Activated T-cell treated with anti-CD3 and anti-CD28 coated beads, Interleukin-2, amount 50 U/mL, for 48 hours (primary cell): Measurements from ENCODE around the gene RNF25.

Experiments
- DNase-seq, 2 experiments: peaks; one replicate each; pipeline ENCODE4 v3.0.0-alpha.2; 2020

Gene RNF25

DNA sequence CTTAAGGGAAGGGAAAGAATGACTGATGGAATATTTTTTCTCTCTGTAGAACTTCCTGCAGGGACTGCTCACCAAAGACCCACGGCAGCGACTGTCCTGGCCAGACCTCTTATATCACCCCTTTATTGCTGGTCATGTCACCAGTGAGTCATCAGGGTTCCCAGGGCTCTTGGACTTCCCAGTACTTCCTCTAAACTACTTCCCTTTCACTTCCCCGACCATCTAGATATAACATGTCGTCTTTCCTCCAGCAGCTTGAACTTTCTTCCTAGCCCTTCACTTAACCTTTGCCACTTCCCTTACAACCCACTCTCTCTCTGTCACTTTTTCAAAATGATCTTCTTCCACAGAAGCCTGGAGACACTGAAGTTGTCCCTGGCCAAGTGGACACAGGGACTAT is 7.3 kb upstream of the RNF25 start:
- no peak for DNase-seq

DNA sequence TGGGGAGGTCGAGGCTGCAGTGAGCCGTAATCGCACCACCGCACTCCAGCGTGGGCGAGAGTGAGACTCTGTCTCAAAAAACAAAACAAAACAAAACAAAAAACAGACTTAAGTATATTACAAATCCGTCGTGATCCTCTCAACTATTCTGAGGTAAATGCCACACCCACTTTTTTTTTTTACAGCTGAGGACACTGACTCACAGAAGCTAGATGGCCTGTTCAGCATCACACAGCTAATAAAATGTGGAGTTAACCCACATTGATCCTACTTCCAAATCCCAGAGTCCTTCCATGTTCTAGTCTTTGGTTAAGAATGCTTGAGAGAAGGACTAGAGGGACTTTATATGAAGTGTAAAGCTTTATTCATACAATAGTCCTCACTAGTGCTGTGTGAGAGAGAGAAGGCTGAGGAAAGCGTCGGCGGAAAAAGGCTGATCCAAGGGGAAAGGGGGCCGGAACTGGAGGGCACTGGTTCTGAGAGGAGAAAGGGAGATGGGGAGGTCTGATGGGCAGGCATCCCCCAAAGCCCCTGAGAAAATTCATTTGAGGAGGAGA is 627 bp downstream of the RNF25 start:
- no peak for DNase-seq

DNA sequence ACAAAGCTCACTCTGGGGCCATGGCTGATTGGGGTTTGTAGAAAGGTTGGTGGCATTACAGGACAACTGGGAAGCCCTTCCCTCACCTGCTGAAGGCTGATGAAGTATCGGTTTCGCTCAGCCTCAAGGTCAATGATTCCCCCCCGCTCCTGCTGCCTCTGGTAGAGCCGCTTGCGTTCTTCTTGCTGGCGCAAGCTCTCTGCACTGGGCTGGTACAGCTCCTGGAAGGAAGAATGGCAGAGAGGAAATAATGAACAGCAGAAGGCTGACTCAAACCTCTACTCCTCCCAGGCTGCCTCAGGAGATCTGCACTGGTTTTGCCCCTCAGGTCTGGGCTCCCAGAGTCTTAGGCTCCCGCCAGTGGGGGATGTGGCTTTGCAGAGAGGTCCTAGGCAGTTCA is 7.1 kb downstream of the RNF25 start:
- DNase-seq, result no peak

DNA sequence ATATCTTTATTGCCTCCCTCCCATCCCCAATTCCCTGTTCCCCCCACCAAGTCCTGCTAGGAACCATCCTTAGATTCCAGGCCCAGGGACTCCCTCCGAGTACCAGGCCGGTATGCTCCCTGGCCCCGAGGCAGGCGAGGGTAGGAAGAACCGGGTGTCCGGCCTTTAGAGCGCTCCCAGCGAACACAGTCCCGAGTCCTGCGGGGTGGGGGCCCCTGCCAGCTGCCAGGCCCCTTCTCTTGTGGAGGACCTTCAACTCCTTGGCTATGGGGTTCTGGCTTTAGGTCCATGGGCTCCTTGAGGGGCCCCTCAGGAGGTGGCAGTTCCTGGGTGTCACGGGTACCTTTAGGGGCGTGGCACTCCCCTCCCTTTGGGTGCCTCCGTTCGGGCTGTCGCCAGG is 7.9 kb downstream of the RNF25 start:
- no peak for DNase-seq

DNA sequence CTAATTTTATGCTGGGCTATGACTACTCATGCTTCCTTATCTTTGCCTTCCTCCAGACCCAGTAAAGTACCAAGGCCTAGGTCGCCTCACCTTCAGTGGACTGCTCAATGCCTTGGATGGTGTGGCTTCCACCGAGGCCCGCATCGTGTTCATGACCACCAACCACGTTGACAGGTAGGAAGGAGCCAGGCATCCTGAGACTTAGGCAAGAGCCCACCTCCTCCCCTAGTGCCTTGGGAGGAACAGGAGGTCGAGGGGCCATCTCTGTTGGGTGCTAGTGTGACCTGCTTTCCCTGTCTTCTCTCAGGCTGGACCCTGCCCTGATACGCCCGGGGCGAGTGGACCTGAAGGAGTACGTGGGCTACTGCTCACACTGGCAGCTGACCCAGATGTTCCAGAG is 9.0 kb downstream of the RNF25 start:
- no peak for DNase-seq

DNA sequence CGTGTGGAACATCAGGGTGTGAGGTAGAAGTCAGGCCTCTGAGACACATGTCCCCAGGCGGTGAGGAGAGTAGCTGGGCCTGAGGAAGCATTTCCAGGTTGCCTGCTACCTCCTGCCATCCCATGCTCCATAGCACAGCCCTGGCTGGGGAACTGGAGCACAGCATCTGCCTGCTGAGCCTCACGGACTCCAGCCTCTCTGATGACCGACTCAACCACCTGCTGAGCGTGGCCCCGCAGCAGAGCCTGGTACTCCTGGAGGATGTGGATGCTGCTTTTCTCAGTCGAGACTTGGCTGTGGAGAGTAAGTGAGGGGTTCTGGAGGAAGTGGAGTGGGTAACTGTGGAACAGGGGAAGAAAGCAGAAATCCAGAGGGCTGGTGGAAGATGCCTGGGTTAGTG is 9.4 kb downstream of the RNF25 start:
- DNase-seq, result no peak

DNA sequence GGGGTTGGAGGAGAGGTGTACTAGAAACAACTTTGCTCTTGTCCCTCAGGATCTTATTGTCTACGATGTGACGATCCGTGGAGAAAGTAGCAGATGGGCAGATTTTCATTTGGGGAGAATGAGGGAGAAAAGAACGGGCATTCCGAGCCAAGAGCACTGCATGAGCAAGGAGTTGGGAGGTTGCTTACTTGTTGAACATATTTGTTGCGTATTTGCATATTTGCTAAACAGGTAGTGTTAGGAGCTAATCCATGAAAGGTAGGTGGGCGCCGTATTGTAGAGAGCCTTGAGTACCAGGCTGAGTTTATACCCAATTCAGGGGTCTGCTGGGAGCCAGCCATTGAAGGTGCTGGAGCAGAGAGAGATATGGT is 11.8 kb downstream of the RNF25 start:
- DNase-seq, result no peak

DNA sequence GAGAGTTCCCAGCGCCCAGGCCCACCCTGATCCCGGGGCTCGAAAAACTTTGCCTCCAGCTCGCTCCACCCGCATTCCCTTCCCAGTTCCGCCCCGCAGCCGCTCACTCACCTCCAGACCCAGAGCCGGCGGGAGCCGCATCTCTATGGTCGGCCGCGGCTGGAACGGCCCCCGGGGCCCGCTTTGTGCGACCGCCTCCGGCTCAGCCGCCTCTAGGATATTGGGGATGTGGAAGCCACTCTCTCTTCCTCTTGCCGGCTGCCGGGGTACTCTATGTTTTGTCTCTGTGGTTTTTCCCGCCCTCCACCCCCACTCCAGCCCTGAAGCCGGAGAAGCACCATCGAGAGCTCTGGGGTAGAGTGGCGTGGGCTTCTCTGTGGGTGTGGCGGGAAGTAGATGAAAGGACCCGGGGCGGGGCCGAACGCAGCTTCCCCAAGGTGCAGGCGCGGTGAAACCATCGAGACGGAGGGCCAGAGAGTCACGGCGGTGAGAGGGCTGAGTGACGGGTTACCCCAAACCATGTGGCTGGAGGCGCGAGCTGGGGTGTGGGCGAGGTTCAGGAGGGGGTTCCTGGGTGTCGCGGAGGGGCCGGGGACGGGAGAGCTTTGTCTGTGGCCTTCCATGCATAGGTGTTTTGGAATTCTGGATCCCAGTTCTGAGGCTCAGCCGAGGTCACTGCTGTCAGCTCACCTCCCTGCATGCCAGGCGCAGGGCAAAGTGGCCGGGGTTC is 12.4 kb downstream of the RNF25 start, which contains the start of the genes BCS1L and ZNF142:
Gene BCS1L (plus strand): TSS at position 426 of the 730 bp plus-strand sequence. CDS start 1,305 bp downstream, outside the sequence.
Gene ZNF142 (minus strand): TSS at position 366 of the 730 bp plus-strand sequence. CDS start 3,194 bp downstream, outside the sequence.
- peak; percentile 97 for DNase-seq

DNA sequence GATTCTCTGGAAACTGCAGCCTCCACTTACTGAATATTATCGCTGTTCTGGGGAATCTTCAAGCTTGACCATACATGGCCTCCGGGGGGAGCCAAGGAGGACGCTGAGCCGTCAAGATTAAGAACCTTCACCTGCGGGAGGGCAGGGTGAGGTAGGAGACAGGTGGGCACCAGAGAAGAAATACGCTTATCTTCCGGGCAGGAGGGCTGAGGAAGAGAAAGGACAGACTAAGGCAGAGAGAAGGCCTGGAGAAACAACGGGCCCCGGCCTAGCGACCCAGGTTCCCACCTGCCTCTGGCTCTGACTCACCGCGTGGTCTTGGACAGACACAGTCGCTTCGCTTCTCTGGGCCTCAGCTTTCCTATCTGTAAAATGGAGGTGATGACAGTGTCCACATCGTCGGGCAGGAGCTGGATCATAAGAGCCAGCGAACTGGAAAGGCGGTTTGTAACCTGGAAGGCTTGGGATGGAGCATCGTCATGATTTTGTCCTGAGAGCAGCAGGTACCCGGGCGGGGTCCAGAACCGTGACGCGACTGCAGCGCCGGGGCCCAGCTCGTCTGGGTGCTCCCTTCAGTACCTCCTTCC is 13.0 kb downstream of the RNF25 start:
- DNase-seq, result peak; percentile 73 to 75

DNA sequence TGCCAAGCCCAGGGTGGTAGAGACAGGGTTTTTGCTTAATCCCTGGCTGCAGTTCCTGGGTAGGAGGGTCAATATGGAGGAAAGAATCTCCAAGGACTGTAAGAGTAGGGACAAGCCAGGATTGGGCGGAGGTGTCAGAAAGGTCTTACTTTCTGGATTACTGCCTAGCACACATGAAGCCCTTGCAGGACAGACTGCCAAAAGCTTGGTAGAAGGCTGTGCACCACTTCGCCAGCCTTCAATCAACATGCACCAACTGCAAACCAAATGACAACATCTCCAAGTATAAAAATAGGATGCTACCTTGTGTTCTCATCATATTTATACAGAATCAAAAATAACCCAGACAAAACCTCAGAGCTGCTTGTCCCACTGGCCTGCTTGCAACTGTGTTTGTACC is 16.1 kb downstream of the RNF25 start:
- no peak for DNase-seq

DNA sequence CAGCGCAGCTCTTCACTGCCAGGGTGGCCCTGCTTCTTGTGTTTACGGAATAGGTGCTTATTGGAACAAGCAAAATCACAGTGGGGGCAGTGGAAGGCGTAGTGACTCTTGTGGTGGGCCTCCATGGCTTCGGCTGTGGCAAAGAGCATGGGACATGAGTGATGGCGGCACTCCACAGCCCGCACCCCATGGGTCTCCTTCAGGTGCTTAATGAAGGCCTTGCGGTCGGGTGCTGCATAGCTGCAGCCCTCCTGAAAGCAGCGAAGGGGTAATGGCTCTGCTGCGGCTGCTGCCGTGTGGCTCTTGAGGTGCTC is 23.1 kb downstream of the RNF25 start:
- no peak for DNase-seq

DNA sequence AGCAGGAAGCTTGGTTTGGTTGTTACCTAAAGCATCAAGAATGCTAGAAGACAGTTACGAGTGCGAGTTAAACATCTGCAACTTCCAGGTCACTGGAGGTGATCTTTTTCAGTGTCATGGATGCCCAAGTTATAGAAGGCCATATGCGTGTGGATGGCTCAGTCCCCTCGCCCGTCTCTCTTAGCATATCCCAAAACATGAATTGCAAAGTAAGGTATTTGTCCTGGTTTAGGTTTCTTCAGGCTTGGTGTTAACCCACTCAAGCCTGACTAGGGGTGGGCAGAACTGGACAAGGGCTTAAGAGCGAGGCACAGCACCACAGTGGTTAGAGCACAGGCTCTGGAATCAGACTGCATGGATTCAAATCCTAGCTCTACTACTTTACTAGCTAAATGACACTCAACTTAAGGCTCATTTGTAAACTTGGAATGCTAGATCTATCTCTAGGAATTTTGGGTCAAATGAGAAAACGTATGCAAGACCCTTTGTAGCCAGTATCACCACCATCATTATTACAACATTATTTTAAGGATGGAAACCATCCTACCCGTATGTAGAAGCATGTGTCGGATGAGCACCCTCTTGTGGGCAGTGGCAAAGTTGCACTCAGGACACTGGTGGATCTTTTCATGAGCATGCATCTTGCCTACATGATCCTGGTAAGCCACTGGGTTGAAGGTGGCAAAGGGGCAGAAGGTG is 23.6 kb downstream of the RNF25 start:
- DNase-seq, result peak; percentile 65

DNA sequence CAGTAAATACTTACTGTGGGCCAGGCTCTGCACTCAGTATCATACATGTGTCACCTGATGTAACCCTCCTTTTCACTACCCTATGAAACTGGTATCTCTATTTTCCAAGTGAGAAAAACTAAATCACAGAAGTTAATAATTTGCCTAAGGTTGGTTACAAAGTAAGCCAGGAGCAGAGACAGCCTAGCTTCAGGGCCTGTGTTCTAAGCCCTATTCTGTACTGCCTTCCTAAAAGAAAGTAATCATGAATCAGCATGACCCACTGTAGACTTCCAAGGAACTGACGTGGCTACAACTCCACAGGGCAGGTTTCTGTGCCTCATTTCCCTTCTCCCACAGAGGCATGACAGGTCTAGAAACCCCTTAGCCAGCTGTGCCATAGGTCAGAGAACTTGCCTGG is 26.7 kb downstream of the RNF25 start:
- no peak for DNase-seq

DNA sequence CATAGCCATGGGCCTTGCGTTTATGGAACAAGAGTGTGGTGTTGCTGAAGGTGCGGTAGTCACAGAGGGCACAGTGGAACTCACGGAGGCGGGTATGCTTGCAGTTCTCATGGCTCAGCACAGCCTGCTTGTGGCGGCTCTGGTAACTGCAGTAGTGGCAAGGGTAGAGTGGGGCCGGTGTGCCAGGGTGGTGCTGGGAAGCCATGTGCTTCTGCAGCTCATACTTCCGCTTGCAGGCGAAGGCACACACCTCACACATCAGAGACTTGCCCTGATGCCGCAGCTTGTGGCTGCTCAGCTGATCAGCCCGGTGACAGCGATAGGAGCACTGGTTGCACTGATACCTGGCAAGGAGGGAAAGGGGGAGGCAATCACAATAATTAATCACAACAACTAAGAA is 27.1 kb downstream of the RNF25 start:
- DNase-seq, result no peak

DNA sequence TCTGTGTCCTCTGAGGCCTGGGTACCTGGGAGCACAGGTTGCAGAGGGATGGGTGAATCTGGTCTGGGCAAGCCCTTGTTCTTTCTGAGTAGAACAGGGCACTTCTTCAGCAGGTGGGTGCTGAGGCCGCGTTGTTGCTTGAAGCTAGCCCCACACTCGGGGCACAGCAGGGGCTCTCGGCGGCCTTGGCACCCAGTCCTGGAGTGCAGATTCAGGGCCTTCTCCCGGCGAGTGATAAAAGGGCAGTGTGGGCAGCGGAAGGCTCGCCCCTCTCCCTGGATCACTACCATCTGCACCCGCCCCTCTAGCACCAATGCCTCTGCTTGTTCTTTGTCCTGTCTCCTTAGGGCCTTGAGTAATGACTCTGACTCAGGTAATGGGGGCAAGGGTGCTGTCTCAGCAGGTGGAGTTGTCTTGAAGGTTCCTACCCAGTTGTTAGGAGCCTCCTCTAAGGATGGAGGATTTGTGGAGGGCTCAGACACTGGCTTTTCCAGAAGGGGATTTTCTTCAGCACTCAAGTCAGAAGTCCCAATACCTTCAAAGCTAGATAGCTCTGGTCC is 28.0 kb downstream of the RNF25 start:
- no peak for DNase-seq

DNA sequence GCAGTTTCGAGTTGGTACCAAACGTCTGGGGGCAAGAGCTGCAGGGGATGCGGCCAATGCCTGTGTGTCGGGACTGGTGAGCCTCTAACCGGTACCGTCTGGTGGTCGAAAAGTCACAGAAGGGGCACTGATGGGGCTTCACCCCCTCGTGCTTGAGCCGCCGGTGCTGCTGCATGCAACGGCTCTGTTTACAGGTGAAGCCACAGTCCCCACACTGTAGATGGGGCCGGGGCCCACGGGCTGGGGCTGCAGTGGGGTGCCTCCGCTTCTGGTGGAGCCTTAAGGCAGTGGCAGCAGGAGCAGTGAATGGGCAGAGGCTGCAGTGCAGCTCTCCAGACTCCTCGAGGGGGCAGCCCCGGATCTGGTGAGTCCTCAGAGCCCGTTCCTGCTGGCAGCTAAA is 29.0 kb downstream of the RNF25 start:
- no peak for DNase-seq

DNA sequence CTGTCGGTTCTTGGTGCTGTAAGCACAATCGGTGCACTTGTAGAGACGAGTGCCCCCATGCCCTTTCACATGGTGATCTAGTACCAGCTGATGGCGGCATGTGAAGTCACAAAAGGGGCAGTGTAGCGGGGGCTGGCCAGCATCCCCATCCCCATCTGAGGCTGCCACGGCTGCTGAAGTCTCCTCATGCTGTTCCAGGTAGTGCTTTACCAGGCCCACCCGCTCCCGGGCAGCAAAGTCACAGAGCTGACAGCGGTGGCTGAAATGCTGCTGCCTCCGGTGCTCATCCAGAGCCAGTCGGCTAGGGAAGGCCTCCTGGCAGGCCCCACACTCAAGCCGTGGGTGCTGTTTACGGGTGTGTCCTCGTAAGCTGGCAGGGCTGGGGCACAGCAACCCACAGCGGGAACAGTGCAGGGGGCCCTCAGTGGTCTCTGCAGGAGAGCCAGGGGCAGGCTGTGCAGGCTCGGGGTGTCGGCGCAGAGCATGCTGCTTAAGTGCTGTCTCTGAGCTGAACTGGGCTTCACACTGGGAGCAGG is 29.6 kb downstream of the RNF25 start:
- no peak for DNase-seq

DNA sequence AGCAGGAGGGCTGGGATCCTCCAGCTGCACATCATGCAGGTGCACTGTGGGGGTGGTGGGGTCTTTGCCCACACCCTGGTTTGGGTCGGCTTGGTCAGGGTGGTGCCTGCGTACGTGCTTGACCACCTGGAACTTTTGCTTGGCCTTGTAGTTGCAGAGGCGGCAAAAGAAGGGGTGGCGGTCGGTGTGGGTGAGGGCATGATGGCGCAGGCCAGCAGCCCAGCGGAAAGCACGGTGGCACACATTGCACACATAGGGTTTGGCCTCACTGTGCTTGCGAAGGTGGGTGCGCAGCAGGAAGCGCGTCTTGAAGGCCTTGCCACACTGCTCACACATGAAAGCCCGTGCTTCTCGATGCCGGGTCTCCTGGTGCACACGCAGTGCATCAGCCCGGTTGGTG is 33.4 kb downstream of the RNF25 start:
- DNase-seq, result no peak

DNA sequence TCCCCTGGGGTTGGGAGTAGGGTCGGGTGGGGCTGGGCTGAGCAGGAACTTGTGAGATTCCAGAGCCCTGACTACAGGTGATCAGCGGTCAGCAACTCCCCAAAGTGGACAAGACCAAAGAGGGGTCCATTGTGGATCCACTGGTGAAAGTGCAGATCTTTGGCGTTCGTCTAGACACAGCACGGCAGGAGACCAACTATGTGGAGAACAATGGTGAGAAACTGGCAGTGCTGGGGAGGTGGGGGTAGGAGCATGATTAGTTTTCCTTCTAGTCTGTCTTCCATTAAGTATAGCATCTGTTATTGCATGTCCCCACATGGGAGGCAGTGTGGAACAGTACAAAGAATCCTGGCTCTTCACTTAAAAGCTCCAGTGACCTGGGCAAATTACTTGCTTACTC is 36.1 kb downstream of the RNF25 start:
- DNase-seq, result no peak

DNA sequence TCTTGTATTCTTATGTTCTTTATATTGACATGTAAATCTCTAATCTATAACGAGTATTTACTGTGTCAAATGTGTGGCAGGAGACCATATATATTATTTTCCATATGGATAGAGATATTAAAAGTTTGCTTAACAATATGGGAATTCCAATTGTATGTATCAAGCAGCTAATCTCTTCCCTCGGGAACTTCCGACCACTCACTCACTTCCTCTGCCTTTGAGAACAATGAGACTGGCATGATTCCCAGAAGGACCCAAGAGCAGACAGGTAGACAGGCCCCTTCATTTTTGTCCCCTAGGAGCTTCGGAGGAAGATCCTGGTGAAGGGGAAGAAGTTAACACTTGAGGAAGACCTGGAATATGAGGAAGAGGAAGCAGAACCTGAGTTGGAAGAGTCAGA is 40.0 kb downstream of the RNF25 start:
- no peak for DNase-seq

DNA sequence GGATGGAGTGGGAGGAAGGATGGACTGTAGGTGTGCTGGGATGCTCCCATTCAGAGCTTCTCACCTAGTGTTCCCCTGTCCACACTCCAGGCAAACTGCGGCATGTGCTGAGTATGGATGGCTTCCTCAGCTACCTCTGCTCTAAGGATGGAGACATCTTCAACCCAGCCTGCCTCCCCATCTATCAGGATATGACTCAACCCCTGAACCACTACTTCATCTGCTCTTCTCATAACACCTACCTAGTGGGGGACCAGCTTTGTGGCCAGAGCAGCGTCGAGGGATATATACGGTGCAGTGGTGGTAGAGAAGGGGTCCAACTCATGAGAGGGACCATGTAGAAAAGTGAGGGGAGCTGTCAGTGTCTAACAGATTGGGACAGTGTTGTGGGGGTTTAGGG is 43.9 kb downstream of the RNF25 start:
- no peak for DNase-seq

DNA sequence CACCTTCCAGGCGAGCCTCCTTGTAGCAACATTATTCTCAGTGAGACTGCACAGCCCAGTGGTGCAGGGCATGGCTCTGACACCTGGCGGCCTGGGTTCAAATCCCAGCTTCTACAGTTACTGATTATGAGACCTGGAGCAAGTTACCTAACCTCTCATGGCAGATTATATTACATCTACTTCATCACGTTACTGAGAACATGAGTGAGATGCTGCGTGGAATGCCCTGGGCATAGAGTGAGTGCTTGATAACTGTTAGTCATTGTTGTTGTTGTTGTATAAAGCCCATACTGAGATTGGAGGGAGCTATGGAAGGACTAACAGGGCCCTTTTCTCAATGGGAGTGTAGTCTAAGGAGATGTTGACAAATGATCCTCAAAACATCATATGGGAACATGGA is 45.4 kb downstream of the RNF25 start:
- no peak for DNase-seq

DNA sequence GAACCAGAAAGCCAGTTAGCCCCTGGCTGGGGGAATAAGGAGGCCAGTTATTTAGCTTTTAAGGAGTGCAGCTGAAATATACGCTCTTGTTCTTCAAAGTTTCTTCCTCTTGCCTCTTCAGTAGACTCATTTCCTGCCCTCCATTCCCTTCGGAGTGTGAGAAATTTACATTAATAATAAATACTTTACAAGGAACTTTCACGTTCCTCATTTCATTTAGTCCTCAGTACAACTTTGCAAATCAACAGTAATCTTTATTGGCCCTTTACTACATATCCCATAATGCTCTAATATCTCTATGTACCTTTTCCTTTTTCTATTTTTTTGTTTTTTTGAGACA is 48.5 kb downstream of the RNF25 start:
- DNase-seq, result no peak
